ENCODE results near the gene TTR.

The TTR gene

DNA sequence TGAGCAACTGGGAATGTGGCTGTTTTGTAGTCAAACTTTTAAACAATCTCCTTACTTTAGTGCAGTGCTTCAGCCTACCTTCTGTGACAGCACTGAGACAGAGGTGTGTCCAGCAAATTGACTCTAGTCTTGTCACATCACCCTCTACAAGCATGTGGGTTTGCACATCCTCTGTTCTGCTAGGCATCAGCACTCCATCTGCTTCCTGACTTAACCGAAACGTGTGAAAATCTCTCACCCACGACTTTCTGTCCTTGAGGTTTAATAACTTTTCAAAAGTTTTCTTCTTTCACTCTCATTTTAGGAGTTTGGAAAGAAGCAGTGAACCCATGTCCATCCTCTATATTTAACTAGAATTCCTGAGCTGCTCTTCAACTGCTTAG lies 42.6 kb downstream of the TTR start:
- Mint-ChIP-seq H3K27ac (peak overlapping the region; percentile 66 to 93), H3K27me3 (no peaks in the 10 kb centered on the region), H3K9me3 (no peaks in the 10 kb centered on the region), H3K36me3 (ENCODE audit: insufficient read depth) (no peaks in the 10 kb centered on the region), H3K4me1 (ENCODE audit: low read depth in 2 of 2) (peaks cover 15 to 36% of the 10 kb centered on the region in 2 donors), H3K4me3 (peak overlapping the region; percentile 48 to 71)
- peak in 2 of 3 experiments; percentile 8 to 14 for DNase-seq
- peak; percentile 96 for ATAC-seq (replicated peaks)

DNA sequence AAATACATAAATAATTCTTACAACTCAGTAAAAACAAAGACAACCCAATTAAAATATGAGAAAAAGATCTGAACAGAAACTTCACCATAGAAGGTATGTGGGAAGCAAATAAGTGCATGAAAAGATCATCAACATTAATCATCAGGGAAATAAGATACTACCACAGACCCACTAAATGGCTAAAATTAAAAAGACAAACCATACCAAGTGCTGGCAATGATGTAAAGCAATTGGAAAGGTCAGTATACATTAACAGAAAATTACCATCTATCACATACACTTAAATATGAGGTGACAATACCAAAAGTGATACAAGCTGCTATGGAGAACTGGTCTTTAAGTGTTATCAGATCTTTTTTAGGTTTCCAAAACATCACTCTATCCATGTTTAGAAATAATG lies 44.7 kb downstream of the TTR start:
- DNase-seq (no peak), ATAC-seq (replicated peaks) (no peak)
- no peaks in the 10 kb centered on the region for H3K36me3 Mint-ChIP-seq (ENCODE audit: insufficient read depth)
- no peak overlapping the region for H3K4me3 Mint-ChIP-seq
- H3K27ac Mint-ChIP-seq: no peak overlapping the region
- H3K4me1 Mint-ChIP-seq (ENCODE audit: low read depth in 2 of 2): peaks cover 15 to 28% of the 10 kb centered on the region in 2 donors
- H3K27me3 Mint-ChIP-seq: no peaks in the 10 kb centered on the region
- no peaks in the 10 kb centered on the region for H3K9me3 Mint-ChIP-seq

DNA sequence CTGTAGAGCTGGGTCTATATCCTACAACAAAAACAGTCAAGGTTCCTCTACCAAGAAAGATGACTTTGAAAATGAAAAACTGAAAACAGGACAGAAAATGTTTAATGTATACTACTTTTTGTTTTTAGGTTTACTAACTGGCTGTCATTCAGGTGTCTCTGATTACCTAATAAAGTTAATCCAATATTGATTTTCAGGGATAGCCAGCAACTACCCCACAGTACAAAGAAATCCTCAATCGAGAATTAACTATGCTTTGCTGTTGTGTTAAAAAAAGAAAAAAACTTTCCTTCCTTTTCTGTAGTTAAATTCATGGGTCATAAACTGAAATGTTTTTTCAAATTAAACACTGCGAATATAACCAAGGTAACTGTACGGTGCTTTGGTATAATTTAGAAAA lies 45.8 kb downstream of the TTR start:
- no peak overlapping the region for H3K4me3 Mint-ChIP-seq
- H3K4me1 Mint-ChIP-seq (ENCODE audit: low read depth in 2 of 2): peaks cover 15 to 28% of the 10 kb centered on the region in 2 donors
- ATAC-seq (replicated peaks) (no peak), DNase-seq (no peak)
- H3K27ac Mint-ChIP-seq: no peak overlapping the region
- H3K9me3 Mint-ChIP-seq: no peaks in the 10 kb centered on the region
- no peaks in the 10 kb centered on the region for H3K36me3 Mint-ChIP-seq (ENCODE audit: insufficient read depth)
- H3K27me3 Mint-ChIP-seq: peaks cover 0 to 7% of the 10 kb centered on the region in 2 donors

DNA sequence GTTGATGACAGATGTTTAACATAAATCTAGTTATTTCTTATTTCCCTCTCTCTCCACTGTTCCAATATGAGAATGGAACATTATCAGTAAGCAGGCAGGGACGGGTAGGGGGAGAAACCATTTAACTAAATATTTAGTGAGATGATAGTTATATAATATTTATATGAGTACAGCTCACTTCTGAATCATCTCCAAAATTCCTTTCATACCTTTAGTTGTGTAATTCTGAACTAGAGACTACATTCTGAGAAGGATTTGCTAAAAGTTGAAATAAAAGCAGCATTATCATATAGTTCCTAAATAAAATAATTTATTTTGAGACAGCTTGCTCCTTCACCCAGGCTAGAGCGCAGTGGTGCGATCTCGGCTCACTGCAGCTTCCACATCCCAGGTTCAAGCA lies 51.3 kb downstream of the TTR start:
- DNase-seq (no peak), ATAC-seq (replicated peaks) (no peak)
- H3K4me1 Mint-ChIP-seq (ENCODE audit: low read depth in 2 of 2): peaks cover 0 to 4% of the 10 kb centered on the region in 2 donors
- H3K9me3 Mint-ChIP-seq: no peaks in the 10 kb centered on the region
- H3K4me3 Mint-ChIP-seq: no peak overlapping the region
- H3K27me3 Mint-ChIP-seq: peaks cover 7 to 10% of the 10 kb centered on the region in 2 donors
- no peak overlapping the region for H3K27ac Mint-ChIP-seq
- peaks cover 2% of the 10 kb centered on the region for H3K36me3 Mint-ChIP-seq (ENCODE audit: insufficient read depth)

DNA sequence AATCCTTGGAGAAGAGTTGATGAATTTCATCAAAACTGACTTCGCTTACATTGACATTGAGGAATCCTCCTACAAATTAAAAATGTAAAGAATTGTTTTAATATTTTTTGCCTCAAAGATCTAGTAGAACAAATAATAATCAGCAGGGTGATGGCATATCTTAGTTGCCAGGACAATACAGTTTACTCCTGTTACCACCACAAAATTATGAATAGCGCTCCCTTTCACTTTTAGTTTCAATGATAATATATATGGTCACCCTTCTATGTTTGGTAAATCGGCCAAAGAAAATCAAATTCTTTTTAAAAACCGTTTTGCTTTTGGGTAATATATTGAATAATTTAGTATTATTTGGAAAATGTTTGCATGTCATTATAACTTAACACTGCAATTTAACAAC lies 53.7 kb downstream of the TTR start:
- H3K4me1 Mint-ChIP-seq (ENCODE audit: low read depth in 2 of 2): peaks cover 4 to 5% of the 10 kb centered on the region in 2 donors

DNA sequence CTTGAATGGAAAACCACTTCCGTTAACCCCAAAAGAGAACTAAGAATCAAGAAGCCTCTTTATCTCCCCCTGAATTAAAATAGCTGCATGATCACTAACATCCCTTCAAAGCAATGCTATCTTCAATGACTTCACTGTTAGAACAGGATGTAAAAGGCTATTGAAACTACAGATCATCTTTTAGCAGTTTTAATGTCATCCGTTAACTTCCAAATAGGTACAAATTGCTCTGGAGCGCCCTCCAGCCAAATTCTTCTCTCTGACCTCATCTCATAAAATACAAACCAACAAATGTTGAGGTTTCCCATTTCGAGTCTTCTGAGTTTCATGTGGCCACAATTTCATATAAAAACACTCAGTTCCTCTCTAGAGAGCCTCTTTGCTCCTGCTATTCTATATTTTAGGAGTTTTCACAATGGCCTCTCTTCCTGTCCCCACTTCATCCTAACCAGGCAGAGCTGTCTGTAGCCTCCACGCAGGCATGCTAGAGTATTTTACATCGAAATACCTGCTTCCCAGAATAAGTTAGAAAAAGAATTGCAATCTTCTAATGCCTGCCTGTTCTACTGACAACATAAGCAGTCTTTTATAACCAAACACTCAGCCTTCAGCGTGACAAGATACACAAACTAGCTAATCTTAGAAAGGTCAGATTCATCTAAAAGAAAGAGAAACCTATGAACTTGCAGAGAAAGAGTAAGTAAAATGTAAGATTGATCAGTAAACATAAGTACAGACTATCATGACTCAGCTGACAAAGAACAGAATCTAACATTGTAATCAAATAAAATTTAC lies 54.9 kb downstream of the TTR start:
- ATAC-seq (replicated peaks) (no peak), DNase-seq (no peak)
- H3K27ac Mint-ChIP-seq: no peak overlapping the region
- no peak overlapping the region for H3K4me3 Mint-ChIP-seq
- peaks cover 2% of the 10 kb centered on the region for H3K36me3 Mint-ChIP-seq (ENCODE audit: insufficient read depth)
- H3K9me3 Mint-ChIP-seq: no peaks in the 10 kb centered on the region
- peaks cover 4 to 5% of the 10 kb centered on the region in 2 donors for H3K4me1 Mint-ChIP-seq (ENCODE audit: low read depth in 2 of 2)
- H3K27me3 Mint-ChIP-seq: peaks cover 7 to 15% of the 10 kb centered on the region in 2 donors

More for the DNA sequence above, 53.7 kb downstream of the TTR start:
- no peak overlapping the region for H3K27ac Mint-ChIP-seq
- DNase-seq (no peak), ATAC-seq (replicated peaks) (no peak)
- H3K4me3 Mint-ChIP-seq: no peak overlapping the region
- peaks cover 7 to 10% of the 10 kb centered on the region in 2 donors for H3K27me3 Mint-ChIP-seq
- no peaks in the 10 kb centered on the region for H3K9me3 Mint-ChIP-seq
- H3K36me3 Mint-ChIP-seq (ENCODE audit: insufficient read depth): peaks cover 2% of the 10 kb centered on the region

DNA sequence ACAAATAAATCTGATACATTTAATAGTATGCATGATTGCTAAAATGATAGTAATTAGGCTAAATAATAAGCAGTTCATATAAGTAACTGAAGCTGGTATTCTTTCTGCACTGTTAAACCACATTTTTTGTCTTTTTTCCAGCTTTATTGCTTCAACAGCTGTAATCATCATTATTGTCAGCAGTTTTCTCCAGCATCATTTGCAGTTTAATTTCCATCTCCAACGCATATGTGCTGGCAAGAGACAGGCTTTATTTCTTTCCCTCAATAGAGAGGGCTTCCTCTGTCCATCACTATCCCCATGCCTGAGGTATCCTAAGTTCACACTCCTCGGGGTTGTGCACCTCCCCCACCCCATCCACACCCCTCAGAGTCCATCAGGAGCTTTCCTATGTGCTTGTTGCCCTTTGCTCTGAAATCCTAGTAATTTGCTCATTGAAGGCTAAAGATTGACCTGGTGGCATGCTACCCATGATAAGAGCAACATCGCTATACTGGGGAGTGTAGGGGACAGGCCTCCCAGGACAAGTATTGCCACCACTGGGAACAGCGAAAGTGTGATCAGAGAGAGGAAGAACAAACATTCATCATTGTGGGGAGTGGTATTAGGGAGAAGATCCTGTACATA lies 55.6 kb downstream of the TTR start:
- Mint-ChIP-seq H3K4me3 (no peak overlapping the region), H3K9me3 (no peaks in the 10 kb centered on the region), H3K27me3 (peaks cover 6 to 22% of the 10 kb centered on the region in 2 donors), H3K4me1 (ENCODE audit: low read depth in 2 of 2) (peaks cover 4 to 5% of the 10 kb centered on the region in 2 donors), H3K36me3 (ENCODE audit: insufficient read depth) (peaks cover 2% of the 10 kb centered on the region), H3K27ac (no peak overlapping the region)
- DNase-seq (no peak), ATAC-seq (replicated peaks) (no peak)
